ENCODE results near the gene TBC1D16.

The TBC1D16 gene, protein sequence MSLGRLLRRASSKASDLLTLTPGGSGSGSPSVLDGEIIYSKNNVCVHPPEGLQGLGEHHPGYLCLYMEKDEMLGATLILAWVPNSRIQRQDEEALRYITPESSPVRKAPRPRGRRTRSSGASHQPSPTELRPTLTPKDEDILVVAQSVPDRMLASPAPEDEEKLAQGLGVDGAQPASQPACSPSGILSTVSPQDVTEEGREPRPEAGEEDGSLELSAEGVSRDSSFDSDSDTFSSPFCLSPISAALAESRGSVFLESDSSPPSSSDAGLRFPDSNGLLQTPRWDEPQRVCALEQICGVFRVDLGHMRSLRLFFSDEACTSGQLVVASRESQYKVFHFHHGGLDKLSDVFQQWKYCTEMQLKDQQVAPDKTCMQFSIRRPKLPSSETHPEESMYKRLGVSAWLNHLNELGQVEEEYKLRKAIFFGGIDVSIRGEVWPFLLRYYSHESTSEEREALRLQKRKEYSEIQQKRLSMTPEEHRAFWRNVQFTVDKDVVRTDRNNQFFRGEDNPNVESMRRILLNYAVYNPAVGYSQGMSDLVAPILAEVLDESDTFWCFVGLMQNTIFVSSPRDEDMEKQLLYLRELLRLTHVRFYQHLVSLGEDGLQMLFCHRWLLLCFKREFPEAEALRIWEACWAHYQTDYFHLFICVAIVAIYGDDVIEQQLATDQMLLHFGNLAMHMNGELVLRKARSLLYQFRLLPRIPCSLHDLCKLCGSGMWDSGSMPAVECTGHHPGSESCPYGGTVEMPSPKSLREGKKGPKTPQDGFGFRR

DNA sequence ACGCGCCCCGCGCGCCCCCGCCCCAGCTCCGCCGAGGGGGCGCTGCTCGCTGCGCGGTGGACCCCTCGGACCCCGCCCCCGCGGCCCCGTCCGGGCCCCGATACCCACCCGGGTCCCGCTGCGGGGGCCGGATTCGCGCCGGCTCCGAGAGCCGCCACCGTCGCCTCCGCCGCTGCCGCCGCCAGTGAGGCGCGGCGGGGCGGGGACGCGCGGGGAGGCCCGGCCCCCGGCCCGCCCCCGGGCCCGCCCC is at the start of gene TBC1D16:
TSS of gene TBC1D16 (minus strand) at position 186 of the 250 bp plus-strand sequence. CDS start 22,325 bp downstream, outside the sequence.
- DNase-seq, result no peak

DNA sequence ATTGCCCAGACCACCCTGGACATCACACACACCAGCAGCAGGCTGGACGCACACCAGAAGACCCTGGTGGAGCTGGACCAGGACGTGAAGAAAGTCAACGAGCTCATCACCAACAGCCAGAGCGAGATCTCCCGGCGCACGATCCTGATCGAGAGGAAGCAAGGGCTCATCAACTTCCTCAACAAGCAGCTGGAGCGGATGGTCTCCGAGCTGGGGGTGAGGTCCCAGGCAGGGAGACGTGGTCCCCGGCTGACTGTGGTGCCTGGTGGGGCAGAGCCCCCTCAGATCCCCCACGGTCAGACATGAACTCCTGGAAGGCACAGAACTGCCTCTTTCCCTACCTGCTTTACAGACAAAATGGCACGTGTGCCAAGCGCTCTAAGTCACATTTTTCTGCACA is 49.1 kb upstream of the TBC1D16 start:
- no peak for DNase-seq

DNA sequence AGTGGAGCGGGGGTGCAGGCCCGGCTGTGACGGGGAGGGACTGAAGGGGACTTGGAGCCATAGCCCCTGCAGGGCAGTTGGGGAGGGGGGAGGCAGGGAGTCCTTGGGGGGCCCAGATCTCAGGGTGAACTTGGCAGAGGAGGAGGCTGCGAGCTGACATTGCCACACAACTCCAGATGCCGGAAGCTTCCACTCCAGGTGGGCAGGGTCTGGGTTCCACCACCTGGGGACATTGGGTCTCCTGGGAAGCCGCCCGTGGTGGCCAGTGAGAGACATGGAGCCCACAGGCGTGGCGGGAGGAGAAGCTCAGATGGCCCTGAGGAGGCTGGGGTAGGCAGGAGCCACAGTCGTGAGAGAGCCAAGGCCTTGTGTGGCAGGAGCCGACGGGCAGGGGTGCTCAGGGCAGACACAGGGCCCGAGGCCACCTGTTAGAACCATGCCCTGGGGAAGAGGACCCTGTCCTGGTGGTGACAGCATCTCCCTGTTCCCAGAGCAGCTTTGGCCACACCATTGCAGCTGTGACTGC is 47.5 kb upstream of the TBC1D16 start:
- DNase-seq, result no peak

DNA sequence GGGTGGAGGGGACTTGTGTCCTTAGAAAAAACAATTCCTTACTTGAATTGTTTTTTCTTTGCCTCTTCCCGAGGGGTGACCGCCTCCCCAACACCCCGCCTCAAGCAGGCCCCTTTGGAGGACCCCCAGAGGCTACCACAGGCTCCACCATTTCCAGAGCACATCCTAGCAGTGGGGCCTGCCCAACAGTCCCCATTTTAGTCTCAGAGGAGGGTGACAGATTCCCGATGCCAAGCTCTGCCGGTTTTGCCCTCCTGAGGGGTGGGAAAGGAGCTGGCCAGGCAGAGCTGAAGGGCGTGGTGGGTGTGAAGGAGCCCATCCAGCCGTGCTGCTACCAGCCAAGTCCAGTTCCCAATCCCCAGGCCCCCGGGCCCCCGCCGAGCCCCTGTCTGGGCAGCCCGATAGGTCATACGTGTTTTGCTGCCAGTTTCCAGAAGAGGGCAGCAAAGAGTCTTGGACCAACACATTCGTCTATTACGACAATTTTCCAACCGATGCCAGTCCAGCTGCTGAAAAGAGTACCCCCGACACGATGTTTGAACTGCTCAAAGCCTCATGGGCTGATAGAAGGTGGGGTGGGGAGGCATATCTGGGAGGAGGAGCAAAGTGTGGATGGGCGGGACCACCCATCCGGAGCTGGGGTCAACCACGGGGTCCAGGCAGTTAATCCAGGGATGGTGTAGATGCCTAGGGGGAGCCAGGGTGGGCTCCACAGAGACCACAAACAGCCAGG is 46.9 kb upstream of the TBC1D16 start:
- DNase-seq, result peak; percentile 72 to 79

DNA sequence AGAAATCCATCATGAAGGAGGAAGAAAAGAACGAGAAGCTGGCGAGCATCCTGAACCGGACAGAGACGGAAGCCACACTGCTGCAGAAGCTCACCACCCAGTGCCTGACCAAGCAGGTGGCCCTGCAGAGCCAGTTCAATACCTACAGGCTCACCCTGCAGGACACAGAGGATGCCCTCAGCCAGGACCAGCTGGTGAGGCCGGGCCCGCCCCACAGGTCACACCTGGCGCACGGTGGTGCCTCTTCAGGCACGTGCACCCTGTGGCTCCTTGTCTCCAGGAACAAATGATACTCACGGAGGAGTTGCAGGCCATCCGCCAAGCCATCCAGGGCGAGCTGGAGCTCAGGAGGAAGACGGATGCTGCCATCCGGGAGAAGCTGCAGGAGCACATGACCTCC is 45.9 kb upstream of the TBC1D16 start:
- DNase-seq, result no peak

DNA sequence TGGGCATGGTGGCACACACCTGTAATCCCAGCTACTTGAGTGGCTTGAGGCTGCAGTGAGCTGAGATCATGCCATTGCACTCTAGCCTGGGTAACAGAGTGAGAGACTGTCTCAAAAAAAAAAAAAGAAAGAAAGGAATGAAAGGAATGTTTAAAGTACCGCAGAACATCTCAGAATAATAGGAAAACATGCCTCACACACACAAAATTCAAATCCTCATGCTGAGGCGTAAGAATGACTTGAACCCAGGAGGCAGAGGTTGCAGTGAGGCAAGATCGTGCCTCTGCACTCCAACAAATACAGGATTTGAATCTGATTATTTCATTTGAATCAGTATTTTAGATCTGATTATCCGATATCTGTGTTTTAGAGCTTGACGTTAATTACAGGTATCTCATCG is 44.4 kb upstream of the TBC1D16 start:
- no peak for DNase-seq

DNA sequence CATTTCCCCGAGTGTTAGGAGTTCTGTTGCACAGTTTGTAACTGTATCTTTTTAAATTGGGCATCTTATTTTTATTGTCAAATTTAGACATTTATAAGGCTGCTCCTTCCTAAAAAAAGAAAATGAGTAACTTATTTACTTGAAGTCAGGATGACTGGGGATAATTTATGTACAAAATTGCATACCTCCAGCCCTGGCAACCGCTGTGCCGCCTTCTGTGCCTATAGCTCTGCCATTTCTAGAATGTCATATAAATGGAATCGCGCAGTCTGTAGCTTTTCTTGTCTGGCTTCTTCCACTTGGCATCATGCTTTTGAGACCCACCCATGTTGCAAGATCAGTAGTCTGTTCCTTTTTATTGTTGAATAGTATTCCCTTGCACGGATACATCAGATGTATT is 36.7 kb upstream of the TBC1D16 start:
- DNase-seq, result no peak

DNA sequence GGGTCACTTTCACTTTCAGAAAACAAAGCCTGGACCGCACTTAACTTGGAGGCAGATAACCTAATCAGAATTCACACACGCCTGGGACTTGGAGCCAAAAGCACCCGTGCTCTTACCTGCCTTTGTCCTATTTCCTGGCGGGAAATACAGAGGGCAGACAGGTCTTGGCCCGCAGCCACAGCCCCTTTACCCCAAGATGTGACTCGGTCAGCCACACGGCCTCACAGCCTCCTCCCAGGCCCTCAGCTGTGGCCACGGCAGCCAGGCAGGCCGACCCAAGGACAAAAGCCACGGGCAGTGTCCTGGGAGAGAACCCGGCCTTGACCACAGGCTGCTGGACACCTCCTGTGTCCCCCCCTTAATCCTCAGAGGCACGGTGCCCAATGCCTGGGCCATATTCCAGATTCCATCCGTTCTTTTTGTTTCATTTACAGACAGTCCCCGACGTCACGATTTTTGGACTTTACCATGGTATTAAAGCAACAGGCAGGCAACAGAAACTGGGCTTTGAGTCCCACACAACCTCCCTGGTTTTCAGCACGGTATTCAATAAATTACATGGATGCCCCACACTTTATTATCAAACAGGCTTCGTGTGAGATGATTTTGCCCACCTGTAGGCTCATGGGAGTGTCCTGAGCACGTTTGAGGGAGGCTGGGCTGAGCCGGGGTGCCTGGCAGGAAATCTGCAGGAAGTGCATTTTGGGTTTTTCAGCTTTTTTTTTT is 35.6 kb upstream of the TBC1D16 start:
- DNase-seq, result no peak

DNA sequence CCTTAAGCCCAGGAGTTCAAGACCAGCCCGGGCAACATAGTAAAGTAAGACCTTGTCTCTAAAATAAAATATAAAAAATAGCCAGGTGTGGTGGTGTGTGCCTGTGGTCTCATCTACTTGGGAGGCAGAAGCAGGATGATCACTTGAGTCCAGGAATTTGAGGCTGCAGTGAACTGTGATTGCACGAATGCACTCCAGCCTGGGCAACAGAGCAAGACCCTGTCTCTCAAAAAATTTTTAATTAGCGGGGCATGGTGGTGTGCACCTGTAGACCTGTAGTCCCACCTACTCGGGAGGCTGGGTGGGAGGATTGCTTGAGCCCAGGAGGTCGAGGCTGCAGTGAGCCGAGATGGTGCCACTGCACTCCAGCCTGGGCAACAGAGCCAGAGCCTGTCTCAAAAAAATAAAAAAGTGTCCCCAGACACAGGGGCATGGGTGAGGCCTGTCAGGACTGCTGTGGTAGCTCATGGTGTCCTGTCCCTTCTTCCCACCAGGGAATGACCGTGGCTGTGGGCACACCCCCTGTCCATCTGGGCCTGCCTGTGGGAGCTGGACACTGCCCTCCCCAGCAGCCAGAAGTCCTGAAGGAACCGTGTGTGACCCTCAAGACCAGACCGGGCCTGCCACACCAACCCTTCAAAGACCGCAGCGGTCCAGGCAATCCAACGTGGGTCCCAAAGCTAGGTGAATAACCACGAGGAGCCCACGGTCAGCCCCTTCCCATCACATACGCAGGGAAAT is 34.9 kb upstream of the TBC1D16 start:
- DNase-seq, result no peak

DNA sequence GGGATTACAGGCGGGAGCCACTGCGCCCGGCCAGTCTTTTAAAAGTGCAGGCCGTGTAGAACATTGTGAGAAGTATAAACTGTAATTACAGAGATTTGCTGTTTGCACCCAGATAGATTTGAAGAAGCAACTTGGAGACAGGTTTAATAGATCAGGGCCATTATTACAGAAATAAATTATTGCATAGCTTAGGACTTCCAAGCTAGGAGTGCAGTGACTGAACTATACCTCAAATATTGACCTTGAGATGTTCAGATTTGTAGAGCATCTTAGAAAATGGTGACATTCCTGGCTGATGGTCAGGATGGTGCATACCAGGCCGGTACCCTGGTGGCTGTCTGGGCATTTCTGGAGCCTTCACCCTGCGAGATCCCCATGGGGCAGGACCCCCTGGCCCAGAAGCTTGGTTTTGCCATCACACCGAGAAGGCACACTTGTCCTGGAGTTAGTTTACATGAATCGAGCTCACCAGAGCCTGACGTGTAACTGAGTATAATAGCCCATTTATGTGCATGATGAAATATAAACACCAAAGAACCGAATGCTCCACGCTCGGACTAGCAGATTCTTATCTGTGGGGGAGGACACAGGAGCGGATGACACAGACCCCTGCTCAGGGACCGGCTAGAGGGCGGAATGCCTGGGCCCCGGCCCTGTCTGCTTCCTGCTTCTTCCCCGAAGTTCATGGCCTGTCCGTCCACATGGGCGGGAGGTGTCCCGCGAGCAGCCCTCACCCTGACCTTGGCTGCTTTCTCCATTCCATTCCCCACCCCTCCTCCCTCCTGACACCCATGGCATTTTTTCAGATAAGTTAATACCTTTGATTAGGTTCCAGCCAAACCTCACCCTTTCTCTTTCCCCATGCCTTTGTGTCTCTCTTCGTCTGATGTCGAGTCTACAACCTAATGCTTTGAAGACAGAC is 32.9 kb upstream of the TBC1D16 start:
- no peak for DNase-seq

DNA sequence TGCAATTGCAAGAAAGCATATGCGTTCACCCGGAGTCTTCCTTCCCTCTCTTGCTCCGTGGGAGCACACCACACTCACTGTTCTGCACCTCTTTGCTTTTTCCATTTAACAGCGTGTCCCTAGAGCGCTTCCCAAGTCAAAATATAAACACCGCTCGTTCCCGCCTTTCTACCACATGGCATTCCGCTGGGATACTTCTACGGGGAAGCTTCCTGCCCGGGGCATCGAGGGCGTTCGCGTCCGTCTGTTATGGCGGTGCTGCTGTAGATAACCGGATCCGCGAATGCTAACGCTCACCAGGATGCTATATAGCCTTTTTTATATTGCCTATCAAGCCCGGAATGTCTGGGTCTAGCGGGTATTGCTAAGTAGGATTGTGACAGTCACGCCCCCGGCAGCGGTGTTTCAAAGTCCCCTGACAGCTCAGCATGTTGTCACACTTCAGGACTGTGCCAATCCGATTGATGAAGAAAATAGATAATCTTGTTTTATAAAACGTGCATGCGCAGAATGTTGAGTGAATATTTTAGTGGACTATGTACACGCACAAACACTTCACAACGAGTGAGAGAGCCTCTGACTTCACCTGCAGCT is 31.8 kb upstream of the TBC1D16 start:
- DNase-seq, result no peak

DNA sequence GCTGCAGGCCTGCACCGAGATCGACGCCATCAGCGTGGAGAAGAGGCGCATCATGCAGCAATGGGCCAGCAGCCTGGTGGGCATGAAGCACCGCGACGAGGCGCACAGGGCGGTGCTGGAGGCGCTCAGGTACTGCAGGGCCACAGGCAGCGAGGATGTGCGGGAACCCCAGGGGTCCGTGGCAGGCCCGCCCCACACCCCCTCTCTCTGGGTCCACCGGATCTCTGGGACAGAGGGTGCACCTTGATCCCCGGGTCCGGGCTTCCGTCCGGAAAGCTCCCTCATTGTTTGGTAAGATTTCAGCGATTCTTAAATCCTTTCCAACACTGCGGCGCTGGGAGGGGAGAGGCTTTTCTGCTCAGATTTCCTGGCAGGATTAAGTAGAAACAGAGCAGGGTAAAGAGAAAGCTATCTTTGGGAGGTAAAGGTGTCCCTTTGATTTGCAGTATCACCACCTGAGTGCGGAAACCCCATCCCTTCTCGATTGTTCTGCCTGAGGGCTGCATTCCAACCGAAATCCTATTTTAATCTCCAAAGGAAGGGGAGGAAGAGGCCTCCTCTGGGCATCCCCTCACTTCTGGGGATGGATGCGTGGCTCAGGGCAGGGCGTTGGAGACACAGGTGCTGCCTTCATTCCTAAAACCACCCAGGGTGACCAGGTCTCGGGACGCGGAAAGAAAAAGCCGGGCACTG is 30.0 kb upstream of the TBC1D16 start:
- no peak for DNase-seq

DNA sequence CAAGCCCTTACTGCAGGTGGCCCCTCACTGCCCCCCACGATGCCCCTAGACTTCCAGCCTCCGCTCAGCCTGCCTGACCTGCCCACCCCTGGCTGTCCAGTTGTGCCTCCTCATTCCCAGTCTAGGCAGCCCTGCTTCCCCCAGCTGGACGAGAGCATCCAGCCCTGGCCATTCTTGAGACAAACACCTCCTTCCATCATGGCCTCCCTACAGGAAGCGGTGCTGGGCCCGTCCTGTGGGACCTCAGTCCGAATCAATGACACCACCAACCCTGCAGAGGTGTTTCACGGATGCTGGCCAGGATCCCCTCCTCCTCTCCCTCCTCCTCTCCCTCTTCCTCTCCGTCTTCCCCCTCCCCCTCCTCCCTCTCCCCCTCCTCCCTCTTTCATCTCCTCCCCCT is 29.0 kb upstream of the TBC1D16 start:
- no peak for DNase-seq

DNA sequence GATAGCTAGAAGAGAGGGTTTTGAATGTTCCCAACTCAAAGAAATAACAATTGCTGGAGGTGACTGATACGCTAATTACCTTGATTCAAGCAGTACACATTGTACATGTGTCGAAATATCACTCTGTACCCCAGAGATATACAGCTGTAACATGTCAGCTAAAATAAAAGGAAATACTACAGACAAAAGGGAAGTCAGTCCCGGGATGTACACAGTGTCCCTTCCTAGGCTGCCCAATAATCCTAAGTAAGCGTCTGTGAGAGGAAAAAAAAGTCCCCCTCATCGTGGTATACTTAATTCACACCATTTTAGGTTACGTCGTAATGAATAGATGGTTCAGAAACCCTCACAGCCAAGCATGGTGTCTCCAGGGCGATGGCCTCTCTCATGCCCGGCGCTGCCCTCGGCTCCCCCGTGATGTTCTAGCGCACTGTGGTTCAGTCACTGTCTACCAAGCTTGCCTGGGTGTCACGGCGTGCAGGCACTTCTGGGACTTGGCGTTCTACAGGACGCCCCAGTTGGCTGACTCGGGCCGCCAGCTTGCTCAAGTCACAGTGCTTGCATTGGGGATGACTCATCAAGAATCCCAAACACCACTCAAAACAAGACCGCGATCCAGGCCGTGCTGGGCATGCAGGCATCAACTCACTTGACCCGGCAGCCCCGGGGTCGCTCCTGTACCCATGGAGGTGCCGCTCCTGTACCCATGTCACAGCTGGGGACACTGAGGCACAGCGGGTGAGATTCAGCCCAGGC is 28.3 kb upstream of the TBC1D16 start:
- DNase-seq, result no peak

DNA sequence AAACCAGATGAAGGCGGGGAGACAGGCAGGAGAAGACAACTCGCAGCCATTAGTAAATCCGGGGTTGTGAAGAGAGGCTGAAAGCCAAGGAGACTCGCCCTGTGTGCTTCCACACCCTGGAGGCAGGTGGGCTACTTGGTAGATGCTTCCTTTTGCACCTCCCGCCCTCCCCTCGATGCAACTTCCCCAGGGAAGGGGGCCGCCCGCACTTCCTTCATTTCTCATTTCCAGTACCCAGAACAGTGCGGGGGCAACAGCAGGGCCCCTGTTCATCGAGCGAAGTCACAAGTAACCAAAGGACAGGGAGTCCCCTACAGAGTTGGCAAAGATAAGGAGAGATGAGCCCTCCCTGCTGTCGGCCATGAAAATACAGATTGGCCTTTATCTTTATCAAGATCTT is 25.7 kb upstream of the TBC1D16 start:
- no peak for DNase-seq

DNA sequence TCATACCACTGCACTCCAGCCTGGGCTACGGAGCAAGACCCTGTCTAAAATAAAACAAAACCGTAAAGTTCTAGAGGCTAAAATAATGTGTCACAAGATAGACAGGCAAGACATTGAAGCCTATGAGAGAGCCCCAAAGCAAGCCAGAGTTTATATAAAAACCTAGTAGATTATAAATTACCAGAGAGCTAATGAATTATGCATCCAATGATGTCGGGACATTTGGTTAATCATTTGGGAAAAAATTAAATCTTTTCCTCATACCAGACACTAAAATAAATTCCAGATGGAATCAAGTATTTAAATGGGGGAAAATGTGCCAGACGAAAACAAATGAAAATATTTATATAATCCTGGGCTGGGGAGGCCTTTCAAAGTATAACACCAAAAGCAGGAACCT is 25.0 kb upstream of the TBC1D16 start:
- DNase-seq, result no peak

DNA sequence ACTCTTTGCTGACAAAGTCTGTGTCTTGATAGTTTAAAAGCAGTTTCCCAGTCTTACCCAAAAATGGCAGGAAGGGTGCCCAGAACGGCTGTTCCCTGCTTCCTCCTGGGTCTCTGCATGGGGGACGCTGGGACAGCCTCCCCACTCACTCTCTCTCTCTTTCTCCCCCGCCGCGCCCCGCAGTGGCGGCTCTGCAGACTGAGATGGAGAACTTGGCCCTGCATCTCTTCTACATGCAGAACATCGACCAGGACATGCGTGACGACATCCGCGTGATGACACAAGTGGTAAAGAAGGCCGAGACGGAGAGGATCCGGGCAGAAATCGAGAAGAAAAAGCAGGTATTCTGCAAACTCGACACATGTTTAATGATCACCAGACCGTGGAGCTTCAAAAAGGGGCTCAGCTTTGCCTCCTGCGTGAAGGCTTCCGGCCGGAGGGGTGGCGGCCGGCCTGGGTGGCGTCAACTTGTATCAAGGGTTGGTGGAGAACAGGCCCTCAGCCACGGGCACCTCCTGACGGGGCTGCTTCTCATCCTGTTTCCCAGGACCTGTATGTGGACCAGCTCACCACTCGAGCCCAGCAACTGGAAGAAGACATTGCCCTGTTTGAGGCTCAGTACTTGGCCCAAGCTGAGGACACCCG is 22.8 kb upstream of the TBC1D16 start:
- DNase-seq, result no peak

DNA sequence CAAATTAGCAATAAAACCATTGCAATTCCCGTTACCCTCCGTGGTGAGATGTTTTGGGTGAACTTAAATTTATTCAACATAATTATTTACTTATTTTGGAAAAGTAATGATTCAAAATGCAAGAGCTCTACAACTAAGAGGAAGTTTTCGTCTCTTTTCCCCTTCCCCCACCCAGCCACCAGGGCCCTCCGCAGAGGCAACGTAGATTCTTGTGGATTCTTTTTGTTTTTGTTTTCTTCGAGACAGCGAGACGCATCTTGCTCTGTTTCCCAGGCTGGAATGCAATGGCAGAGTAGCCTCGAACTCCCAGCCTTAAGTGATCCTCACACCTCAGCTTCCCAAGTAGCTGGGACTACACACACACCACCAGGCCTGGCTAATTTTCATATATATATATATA is 19.9 kb upstream of the TBC1D16 start:
- no peak for DNase-seq

DNA sequence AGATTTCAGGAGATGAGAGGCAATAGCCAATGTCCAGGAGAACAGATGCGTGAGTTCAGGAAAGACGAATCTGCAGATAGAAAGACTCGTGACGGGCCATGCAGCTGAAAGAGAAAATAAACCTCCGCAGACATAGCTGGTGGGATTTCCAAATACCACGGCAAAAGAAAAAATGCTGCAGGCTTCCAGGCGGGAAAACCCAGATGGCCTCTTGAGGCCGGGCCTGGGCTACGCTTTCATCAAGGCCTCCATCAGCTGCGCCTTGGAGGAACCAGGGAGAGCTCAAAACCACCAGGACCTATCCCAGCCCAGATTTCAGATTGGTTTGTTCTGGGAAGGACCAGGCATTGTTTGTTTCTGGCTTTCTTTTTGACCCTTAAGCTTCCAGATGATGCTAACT is 17.4 kb upstream of the TBC1D16 start:
- no peak for DNase-seq

Data from activated T-cell treated with anti-CD3 and anti-CD28 coated beads, Interleukin-2, amount 50 U/mL, for 48 hours (primary cell).